HCT116 (cell line): ENCODE data around the gene KIF25.

Source experiments
- EGR1 ChIP-seq: IDR thresholded peaks from 2 replicates; pipeline ENCODE4 v1.6.1; 2012; ENCODE audit warnings: low read depth
- EZH2 ChIP-seq: fragments of 200-600 bp; sonication (generic); IDR thresholded peaks from 2 replicates; pipeline ENCODE4 v1.6.1; 2017; ENCODE audit warnings: antibody characterized with exemption, mixed run types
- EZH2phosphoT487 ChIP-seq: fragments of 200-600 bp; IDR thresholded peaks from 2 replicates; pipeline ENCODE4 v1.6.1; 2018; ENCODE audit warnings: antibody characterized with exemption, borderline replicate concordance
- FOSL1 ChIP-seq: IDR thresholded peaks from 2 replicates; pipeline ENCODE4 v1.6.1; 2012; ENCODE audit warnings: low read depth
- POLR2A ChIP-seq: IDR thresholded peaks from 2 replicates; pipeline ENCODE4 v1.7.0; 2011; ENCODE audit warnings: borderline replicate concordance; ENCODE audit not compliant: insufficient read depth, insufficient read length; ENCODE audit errors: extremely low read depth
- RAD21 ChIP-seq: IDR thresholded peaks from 2 replicates; pipeline ENCODE4 v1.6.1; 2012; ENCODE audit warnings: low read depth, mild to moderate bottlenecking
- TCF7L2 ChIP-seq: IDR thresholded peaks from 2 replicates; pipeline ENCODE4 v1.7.0; 2011; ENCODE audit warnings: borderline replicate concordance, inconsistent platforms; ENCODE audit not compliant: insufficient read depth, insufficient read length; ENCODE audit errors: extremely low read depth
- ZFX ChIP-seq: fragments of 450-650 bp; IDR thresholded peaks from 2 replicates; pipeline ENCODE4 v1.6.1; 2017
- ZNF274 ChIP-seq: fragments of 200-500 bp; sonication (Bioruptor generic); IDR thresholded peaks from 2 replicates; pipeline ENCODE4 v1.6.1; 2014; ENCODE audit warnings: mild to moderate bottlenecking, low read depth, low read length, inconsistent platforms
- TF ChIP-seq, protein P1 (sequence below): IDR thresholded peaks from 2 replicates; pipeline ENCODE4 v1.6.1; 2012; ENCODE audit warnings: low read depth
- TF ChIP-seq, protein P2 (sequence below), 3 experiments: fragments of 200-600 bp in 1 of 3; sonication (generic) in 1 of 3; IDR thresholded peaks in 2 of 3; conservative IDR thresholded peaks in 1 of 3; 2 replicates each; pipeline ENCODE4 v1.5.1; 2012 to 2017; ENCODE audit warnings: low read depth in 2 of 3, low read length in 2 of 3, antibody characterized with exemption in 1 of 3, borderline replicate concordance in 1 of 3, control low read depth in 1 of 3, mild to moderate bottlenecking in 1 of 3, mixed read lengths in 1 of 3, mixed run types in 1 of 3, moderate library complexity in 1 of 3; ENCODE audit not compliant: insufficient read depth in 1 of 3
- TF ChIP-seq, protein P3 (sequence below): IDR thresholded peaks from 2 replicates; pipeline ENCODE4 v1.6.1; 2012

DNA sequence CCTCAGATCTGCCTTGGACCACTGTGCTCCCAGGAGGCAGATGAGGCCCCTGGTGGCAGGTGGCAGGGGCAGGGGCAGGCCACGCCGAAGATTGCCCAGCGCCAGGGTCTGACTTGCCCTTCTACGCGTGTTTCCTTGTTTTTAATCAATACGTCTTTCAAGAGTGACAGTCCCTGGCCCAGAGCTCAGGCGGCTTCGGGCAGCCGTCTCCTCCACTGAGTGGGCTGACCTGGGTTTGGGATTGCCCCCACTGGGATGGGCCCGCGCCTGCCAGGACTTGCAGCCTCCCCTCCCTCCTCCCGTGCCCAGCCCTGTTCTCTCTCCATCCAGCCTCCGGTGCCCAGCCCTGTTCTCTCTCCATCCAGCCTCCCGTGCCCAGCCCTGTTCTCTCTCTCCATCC, 60.4 kb downstream of the KIF25 start:
- TF ChIP-seq RAD21 = no peak
- TF ChIP-seq EZH2phosphoT487 = no peak
- TF ChIP-seq POLR2A = no peak
- no peak for TF ChIP-seq FOSL1
- TF ChIP-seq, protein P1, sequence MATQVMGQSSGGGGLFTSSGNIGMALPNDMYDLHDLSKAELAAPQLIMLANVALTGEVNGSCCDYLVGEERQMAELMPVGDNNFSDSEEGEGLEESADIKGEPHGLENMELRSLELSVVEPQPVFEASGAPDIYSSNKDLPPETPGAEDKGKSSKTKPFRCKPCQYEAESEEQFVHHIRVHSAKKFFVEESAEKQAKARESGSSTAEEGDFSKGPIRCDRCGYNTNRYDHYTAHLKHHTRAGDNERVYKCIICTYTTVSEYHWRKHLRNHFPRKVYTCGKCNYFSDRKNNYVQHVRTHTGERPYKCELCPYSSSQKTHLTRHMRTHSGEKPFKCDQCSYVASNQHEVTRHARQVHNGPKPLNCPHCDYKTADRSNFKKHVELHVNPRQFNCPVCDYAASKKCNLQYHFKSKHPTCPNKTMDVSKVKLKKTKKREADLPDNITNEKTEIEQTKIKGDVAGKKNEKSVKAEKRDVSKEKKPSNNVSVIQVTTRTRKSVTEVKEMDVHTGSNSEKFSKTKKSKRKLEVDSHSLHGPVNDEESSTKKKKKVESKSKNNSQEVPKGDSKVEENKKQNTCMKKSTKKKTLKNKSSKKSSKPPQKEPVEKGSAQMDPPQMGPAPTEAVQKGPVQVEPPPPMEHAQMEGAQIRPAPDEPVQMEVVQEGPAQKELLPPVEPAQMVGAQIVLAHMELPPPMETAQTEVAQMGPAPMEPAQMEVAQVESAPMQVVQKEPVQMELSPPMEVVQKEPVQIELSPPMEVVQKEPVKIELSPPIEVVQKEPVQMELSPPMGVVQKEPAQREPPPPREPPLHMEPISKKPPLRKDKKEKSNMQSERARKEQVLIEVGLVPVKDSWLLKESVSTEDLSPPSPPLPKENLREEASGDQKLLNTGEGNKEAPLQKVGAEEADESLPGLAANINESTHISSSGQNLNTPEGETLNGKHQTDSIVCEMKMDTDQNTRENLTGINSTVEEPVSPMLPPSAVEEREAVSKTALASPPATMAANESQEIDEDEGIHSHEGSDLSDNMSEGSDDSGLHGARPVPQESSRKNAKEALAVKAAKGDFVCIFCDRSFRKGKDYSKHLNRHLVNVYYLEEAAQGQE = no peak
- no peak for TF ChIP-seq EZH2
- TF ChIP-seq, protein P2, sequence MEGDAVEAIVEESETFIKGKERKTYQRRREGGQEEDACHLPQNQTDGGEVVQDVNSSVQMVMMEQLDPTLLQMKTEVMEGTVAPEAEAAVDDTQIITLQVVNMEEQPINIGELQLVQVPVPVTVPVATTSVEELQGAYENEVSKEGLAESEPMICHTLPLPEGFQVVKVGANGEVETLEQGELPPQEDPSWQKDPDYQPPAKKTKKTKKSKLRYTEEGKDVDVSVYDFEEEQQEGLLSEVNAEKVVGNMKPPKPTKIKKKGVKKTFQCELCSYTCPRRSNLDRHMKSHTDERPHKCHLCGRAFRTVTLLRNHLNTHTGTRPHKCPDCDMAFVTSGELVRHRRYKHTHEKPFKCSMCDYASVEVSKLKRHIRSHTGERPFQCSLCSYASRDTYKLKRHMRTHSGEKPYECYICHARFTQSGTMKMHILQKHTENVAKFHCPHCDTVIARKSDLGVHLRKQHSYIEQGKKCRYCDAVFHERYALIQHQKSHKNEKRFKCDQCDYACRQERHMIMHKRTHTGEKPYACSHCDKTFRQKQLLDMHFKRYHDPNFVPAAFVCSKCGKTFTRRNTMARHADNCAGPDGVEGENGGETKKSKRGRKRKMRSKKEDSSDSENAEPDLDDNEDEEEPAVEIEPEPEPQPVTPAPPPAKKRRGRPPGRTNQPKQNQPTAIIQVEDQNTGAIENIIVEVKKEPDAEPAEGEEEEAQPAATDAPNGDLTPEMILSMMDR (IDR thresholded peaks at IDR 0.05 in 2 of 3, conservative IDR thresholded peaks at IDR 0.05 in 1 of 3; ENCODE audit: borderline replicate concordance in 1 of 3, insufficient read depth in 1 of 3, low read depth in 2 of 3, low read length in 2 of 3) = no peak
- TF ChIP-seq, protein P3, sequence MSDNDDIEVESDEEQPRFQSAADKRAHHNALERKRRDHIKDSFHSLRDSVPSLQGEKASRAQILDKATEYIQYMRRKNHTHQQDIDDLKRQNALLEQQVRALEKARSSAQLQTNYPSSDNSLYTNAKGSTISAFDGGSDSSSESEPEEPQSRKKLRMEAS = no peak
- TF ChIP-seq EGR1 = no peak
- no peak for TF ChIP-seq TCF7L2
- no peak for TF ChIP-seq ZNF274
- no peak for TF ChIP-seq ZFX
